Measurements from ENCODE around the gene CKS1B. TPM values are rescaled to one million over a fixed set of nuclear protein-coding genes. Genes with fewer than 3 reads are reported as not detected.

The CKS1B gene
- total and polyA plus RNA-seq, 9 of the 15 experiments (the other 6 are each of a cell fraction or from before 2014, with no cell fraction given): 215 to 1,103 (median 460) TPM

DNA sequence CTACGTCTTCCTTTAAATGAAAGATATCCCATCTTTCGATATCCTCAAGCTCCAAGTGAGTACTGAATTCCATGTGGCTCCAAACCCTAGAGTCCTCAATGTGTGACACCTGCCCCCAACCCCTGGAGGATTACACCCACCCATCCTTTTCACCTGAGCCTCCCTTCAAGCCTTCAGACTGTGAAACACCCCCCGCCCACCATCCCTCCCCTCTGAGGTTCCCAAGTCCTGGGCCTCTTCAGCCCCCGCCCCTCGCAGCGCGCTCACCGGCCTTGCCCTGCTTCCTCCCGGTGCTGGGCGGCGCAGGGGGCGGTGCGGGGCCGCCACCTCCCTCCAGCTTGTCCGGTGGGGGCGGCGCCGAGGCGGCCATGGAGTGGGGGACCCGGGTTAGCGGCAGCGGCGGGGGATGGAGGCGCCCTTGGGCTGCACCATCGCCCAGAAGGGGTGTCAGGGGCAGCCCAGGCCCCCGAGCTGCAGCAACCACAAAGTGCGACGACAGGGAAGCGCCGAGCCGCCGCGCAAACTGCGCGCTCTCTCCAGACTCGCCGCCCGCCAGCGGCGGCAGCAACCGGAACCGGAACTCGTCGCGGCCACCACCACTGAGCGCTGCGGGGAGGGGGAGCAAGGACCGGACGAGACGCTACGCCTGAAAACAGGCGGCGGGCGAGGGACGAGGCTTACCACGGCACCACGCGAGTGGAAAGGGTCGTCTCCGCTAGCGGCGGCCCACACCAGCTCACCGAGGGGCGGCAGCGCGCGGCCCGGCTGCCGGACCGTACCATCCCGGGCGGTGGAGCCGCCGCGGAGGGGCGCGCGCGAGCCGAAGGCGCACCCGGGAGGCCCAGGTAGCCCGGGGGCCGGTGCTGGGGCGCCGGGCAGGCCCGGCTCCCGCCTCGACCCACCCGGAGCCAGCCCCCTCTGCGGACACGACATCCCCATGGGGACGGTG, 13.0 kb upstream of the CKS1B start, which contains the start of gene PYGO2 (continued):
- TF ChIP-seq ZNF584 (CRISPR knock-in tag; IDR thresholded peaks at IDR 0.05; ENCODE audit: low read depth) (no peak), ZNF644 (tag; IDR thresholded peaks at IDR 0.05; ENCODE audit: low read depth) (no peak), KAT7 (CRISPR knock-in tag; IDR thresholded peaks at IDR 0.05; ENCODE audit: borderline replicate concordance) (peak; percentile 70; the same call in 1 of the 2 replicates), CREB1 (IDR thresholded peaks at IDR 0.05) (0 out of 2 replicates have a peak, but pooled peaks have one; percentile 44), CREB1 (CRISPR knock-in tag; IDR thresholded peaks at IDR 0.05) (peak; percentile 61; the same call in 1 of the 2 replicates), PHF8 (IDR thresholded peaks at IDR 0.05; ENCODE audit: borderline replicate concordance, low read length) (peak; percentile 86; the same call in 1 of the 2 replicates), SREBF1 (IDR thresholded peaks at IDR 0.05; ENCODE audit: borderline replicate concordance, low read depth, low read length) (no peak), RNF2 (IDR thresholded peaks at IDR 0.05) (no peak), ZNF511 (CRISPR knock-in tag; IDR thresholded peaks at IDR 0.05) (no peak), POLR2G (IDR thresholded peaks at IDR 0.05; ENCODE audit: low read depth, low read length) (peak; percentile 96), RB1 (IDR thresholded peaks at IDR 0.05; ENCODE audit: low read depth) (peak; percentile 90), MYC (IDR thresholded peaks at IDR 0.05; ENCODE audit: low read depth, low read length) (peak; percentile 58; the same call in 1 of the 2 replicates), MYC (CRISPR knock-in tag; IDR thresholded peaks at IDR 0.05; ENCODE audit: borderline replicate concordance, low read depth) (peak; percentile 39; the same call in 1 of the 2 replicates), ARID3B (CRISPR knock-in tag; IDR thresholded peaks at IDR 0.05; ENCODE audit: borderline replicate concordance) (no peak), TRIM25 (IDR thresholded peaks at IDR 0.05; ENCODE audit: borderline replicate concordance) (no peak), BRF1 (IDR thresholded peaks at IDR 0.05; ENCODE audit: borderline replicate concordance, extremely low read depth, insufficient read length) (no peak), NBN (IDR thresholded peaks at IDR 0.05; ENCODE audit: low read depth) (peak; percentile 34; the same call in 1 of the 2 replicates)
- TF ChIP-seq, protein P1, sequence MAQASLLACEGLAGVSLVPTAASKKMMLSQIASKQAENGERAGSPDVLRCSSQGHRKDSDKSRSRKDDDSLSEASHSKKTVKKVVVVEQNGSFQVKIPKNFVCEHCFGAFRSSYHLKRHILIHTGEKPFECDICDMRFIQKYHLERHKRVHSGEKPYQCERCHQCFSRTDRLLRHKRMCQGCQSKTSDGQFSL (CRISPR knock-in tag; IDR thresholded peaks at IDR 0.05): no peak
- TF ChIP-seq, protein P1 (tag; IDR thresholded peaks at IDR 0.05): peak in 1 of 2 experiments; percentile 19; a peak in 1 of 4 replicates
- TF ChIP-seq, protein P2, sequence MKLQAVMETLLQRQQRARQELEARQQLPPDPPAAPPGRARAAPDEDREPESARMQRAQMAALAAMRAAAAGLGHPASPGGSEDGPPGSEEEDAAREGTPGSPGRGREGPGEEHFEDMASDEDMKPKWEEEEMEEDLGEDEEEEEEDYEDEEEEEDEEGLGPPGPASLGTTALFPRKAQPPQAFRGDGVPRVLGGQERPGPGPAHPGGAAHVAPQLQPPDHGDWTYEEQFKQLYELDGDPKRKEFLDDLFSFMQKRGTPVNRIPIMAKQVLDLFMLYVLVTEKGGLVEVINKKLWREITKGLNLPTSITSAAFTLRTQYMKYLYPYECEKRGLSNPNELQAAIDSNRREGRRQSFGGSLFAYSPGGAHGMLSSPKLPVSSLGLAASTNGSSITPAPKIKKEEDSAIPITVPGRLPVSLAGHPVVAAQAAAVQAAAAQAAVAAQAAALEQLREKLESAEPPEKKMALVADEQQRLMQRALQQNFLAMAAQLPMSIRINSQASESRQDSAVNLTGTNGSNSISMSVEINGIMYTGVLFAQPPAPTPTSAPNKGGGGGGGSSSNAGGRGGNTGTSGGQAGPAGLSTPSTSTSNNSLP (IDR thresholded peaks at IDR 0.05; ENCODE audit: borderline replicate concordance, low read depth, low read length): no peak; the same call in 1 of the 2 replicates
